ENCODE measurements around the gene XPO4. TPM values are rescaled to one million over a fixed set of nuclear protein-coding genes. Genes with fewer than 3 reads are reported as not detected.

The XPO4 gene
- total and polyA plus RNA-seq, 2 of the 8 experiments (the other 6 are each of a cell fraction or from before 2014, with no cell fraction given) = 11.9 to 33.3 TPM

GRCh38 chr13:20749377-20749776 lies 153.2 kb downstream of the XPO4 start:
- no peak overlapping the region for H4K8ac ChIP-seq (ENCODE audit: extremely low read depth, insufficient read depth, low read length)
- peaks cover 14 to 15% of the 10 kb centered on the region in 2 experiments; a peak in 3 of 4 replicates for H3K9me3 ChIP-seq (ENCODE audit: insufficient read depth in 2 of 2, low read depth in 1 of 2, low read length in 1 of 2)
- ChIA-PET CTCF (ENCODE audit: partially characterized antibody) (interaction anchor here (0.7 to 1.4 kb wide), 4 partner anchors 12 to 67 kb away, joined by 3 to 5 read pairs (median 3); no protein-coding TSS in a partner anchor), POLR2A (ENCODE audit: partially characterized antibody) (interaction anchor here (0.6 kb wide), 1 partner anchor 8 kb away, joined by 4 read pairs; no protein-coding TSS in a partner anchor)
- no peaks in the 10 kb centered on the region for H3K4me1 ChIP-seq (replicated peaks in 1 of 4; ENCODE audit: control insufficient read depth in 3 of 4, insufficient read depth in 4 of 4, low read length in 3 of 4)
- H2BK5ac ChIP-seq (ENCODE audit: low read depth, low read length) = no peak overlapping the region
- WGBS, 2 experiments (ENCODE audit: extremely low coverage in 1 of 2, insufficient coverage in 1 of 2, insufficient read length in 1 of 2, insufficient replicate concordance in 2 of 2, low coverage in 1 of 2, low lambda C conversion rate in 2 of 2, missing lambda C conversion rate in 1 of 2) = 89% methylated on average over 1 of the region's 1 CpG; no CpG with 5 or more reads in 1 of the 2 experiments
- H3K27me3 ChIP-seq (replicated peaks in 1 of 4; ENCODE audit: control insufficient read depth in 3 of 4, extremely low read depth in 1 of 4, insufficient read depth in 3 of 4, low read length in 3 of 4) = no peaks in the 10 kb centered on the region
- H3K23ac ChIP-seq (ENCODE audit: insufficient read length) = no peak overlapping the region
- H2AFZ ChIP-seq (ENCODE audit: low read length) = no peak overlapping the region
- H3K18ac ChIP-seq (ENCODE audit: extremely low read depth, low read length) = no peak overlapping the region
- H4K20me1 ChIP-seq (replicated peaks in 1 of 2; ENCODE audit: control insufficient read depth in 1 of 2, insufficient read depth in 2 of 2, low read length in 2 of 2) = no peaks in the 10 kb centered on the region
- no peak overlapping the region for H2AK5ac ChIP-seq (ENCODE audit: low read depth, low read length)
- TF ChIP-seq, protein P1, sequence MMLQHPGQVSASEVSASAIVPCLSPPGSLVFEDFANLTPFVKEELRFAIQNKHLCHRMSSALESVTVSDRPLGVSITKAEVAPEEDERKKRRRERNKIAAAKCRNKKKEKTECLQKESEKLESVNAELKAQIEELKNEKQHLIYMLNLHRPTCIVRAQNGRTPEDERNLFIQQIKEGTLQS (IDR thresholded peaks at IDR 0.05; ENCODE audit: insufficient read depth, low read depth, low read length) = no peak
- no peak for TF ChIP-seq SIN3A (conservative IDR thresholded peaks at IDR 0.05 in 1 of 2, IDR thresholded peaks at IDR 0.05 in 1 of 2; ENCODE audit: low read depth in 1 of 2, low read length in 2 of 2)
- no peak for TF ChIP-seq SIX5 (IDR thresholded peaks at IDR 0.05; ENCODE audit: low read depth, low read length)
- TF ChIP-seq MAX (IDR thresholded peaks at IDR 0.05) = no peak
- H3K79me2 ChIP-seq (ENCODE audit: control insufficient read depth in 1 of 2, insufficient read depth in 2 of 2, low read length in 2 of 2) = no peaks in the 10 kb centered on the region
- H3K79me1 ChIP-seq (ENCODE audit: low read depth, low read length) = no peaks in the 10 kb centered on the region
- H3K4me2 ChIP-seq (ENCODE audit: insufficient read depth in 1 of 2, low read depth in 2 of 2, low read length in 2 of 2) = no peak overlapping the region
- no peak overlapping the region for H2BK12ac ChIP-seq (ENCODE audit: low read depth, low read length)
- no peak overlapping the region for H3K4ac ChIP-seq (replicated peaks; ENCODE audit: insufficient read length, low read depth, low read length)
- H3K23me2 ChIP-seq (ENCODE audit: low read depth, low read length) = no peaks in the 10 kb centered on the region
- no peak overlapping the region for H2BK120ac ChIP-seq (replicated peaks; ENCODE audit: low read depth, low read length)
- H3K4me3 ChIP-seq (ENCODE audit: extremely low read depth in 1 of 4, insufficient read depth in 2 of 4, low read depth in 3 of 4, low read length in 4 of 4) = no peak overlapping the region
- no peak overlapping the region for H3K14ac ChIP-seq (ENCODE audit: insufficient read length)
- H3K27ac ChIP-seq (ENCODE audit: low read depth, low read length) = no peak overlapping the region
- FAIRE-seq (no peak), DNase-seq (ENCODE audit: low read depth in 1 of 2, low spot score in 2 of 2) (no peak)
- no peak overlapping the region for H4K5ac ChIP-seq (ENCODE audit: insufficient read length, low read depth, low read length)
- no peak overlapping the region for H4K91ac ChIP-seq (replicated peaks; ENCODE audit: insufficient read length, low read length)
- H3K56ac ChIP-seq (replicated peaks; ENCODE audit: insufficient read length, low read depth, low read length) = no peak overlapping the region
- no peak overlapping the region for H3K9ac ChIP-seq (replicated peaks in 1 of 4; ENCODE audit: extremely low read depth in 1 of 4, low read depth in 3 of 4, low read length in 3 of 4)
- no peak overlapping the region for H2BK20ac ChIP-seq (ENCODE audit: low read length)
- H3K36me3 ChIP-seq (ENCODE audit: control insufficient read depth in 2 of 4, insufficient read depth in 4 of 4, low read length in 3 of 4) = no peaks in the 10 kb centered on the region
- no peak overlapping the region for H2BK15ac ChIP-seq (ENCODE audit: low read length)
